Hepatic stellate cell (primary cell): ENCODE data around the gene GJC1.
"Not testable (repeated sequence)": the region's sequence is repeated elsewhere in the genome, so short reads cannot be mapped to it uniquely, and the experiment has no call there.

Source experiments
- DNase-seq: peaks from one replicate; pipeline ENCODE4 v3.0.0; 2011; ENCODE audit warnings: low spot score

Gene GJC1

GRCh38 chr17:44759086-44759915, 70.8 kb downstream of the GJC1 start:
- DNase-seq: peak; percentile 68

GRCh38 chr17:44758414-44759085, 71.5 kb downstream of the GJC1 start, which contains the start of gene ADAM11:
Gene ADAM11, plus strand, starts transcription at chr17:44758988. Its CDS starts 212 bp downstream, at chr17:44759200.
- peak; percentile 64 for DNase-seq

GRCh38 chr17:44757918-44758413, 72.1 kb downstream of the GJC1 start:
- DNase-seq: no peak

GRCh38 chr17:44757045-44757917, 72.8 kb downstream of the GJC1 start:
- no peak for DNase-seq

GRCh38 chr17:44755180-44755579, 74.9 kb downstream of the GJC1 start:
- DNase-seq: not testable (repeated sequence)

- no peak for DNase-seq
Observed at GRCh38 chr17:44754276-44754675, 75.8 kb downstream of the GJC1 start.

- no peak for DNase-seq
Observed at GRCh38 chr17:44752953-44753861, 76.9 kb downstream of the GJC1 start.

- DNase-seq: no peak
Observed at GRCh38 chr17:44751806-44752205, 78.3 kb downstream of the GJC1 start.

- DNase-seq: no peak
Observed at GRCh38 chr17:44751331-44751730, 78.8 kb downstream of the GJC1 start.

- DNase-seq: no peak
Observed at GRCh38 chr17:44749980-44750318, 80.1 kb downstream of the GJC1 start.

- DNase-seq: no peak
Observed at GRCh38 chr17:44749076-44749979, 80.8 kb downstream of the GJC1 start.
